Panc1 (cell line): ENCODE data around the gene ALS2CL.

Experiments used
- POLR2AphosphoS5 ChIP-seq: IDR thresholded peaks from 2 replicates; pipeline ENCODE4 v1.6.1; 2012; ENCODE audit warnings: mild to moderate bottlenecking, low read depth, low read length, moderate library complexity
- REST ChIP-seq, 2 experiments: IDR thresholded peaks; 2 replicates each; pipeline ENCODE4 v1.6.1; 2011 to 2012; ENCODE audit warnings: low read depth in 2 of 2, control low read depth in 1 of 2, low read length in 1 of 2, mild to moderate bottlenecking in 1 of 2, moderate library complexity in 1 of 2; ENCODE audit not compliant: insufficient read depth in 1 of 2
- SIN3A ChIP-seq: IDR thresholded peaks from 2 replicates; pipeline ENCODE4 v1.6.1; 2012; ENCODE audit warnings: low read depth, mild to moderate bottlenecking, low read length, moderate library complexity, borderline replicate concordance; ENCODE audit not compliant: insufficient read depth
- TCF7L2 ChIP-seq: IDR thresholded peaks from 2 replicates; pipeline ENCODE4 v1.6.1; 2011; ENCODE audit warnings: mild to moderate bottlenecking, low read depth, low read length, inconsistent platforms
- TF ChIP-seq, protein P1 (sequence below): fragments of 450-650 bp; IDR thresholded peaks from 2 replicates; pipeline ENCODE4 v1.5.1; 2017; ENCODE audit warnings: mild to moderate bottlenecking

GRCh38 chr3:46707601-46708011 lies 14.1 kb upstream of the ALS2CL start:
- TF ChIP-seq, protein P1, sequence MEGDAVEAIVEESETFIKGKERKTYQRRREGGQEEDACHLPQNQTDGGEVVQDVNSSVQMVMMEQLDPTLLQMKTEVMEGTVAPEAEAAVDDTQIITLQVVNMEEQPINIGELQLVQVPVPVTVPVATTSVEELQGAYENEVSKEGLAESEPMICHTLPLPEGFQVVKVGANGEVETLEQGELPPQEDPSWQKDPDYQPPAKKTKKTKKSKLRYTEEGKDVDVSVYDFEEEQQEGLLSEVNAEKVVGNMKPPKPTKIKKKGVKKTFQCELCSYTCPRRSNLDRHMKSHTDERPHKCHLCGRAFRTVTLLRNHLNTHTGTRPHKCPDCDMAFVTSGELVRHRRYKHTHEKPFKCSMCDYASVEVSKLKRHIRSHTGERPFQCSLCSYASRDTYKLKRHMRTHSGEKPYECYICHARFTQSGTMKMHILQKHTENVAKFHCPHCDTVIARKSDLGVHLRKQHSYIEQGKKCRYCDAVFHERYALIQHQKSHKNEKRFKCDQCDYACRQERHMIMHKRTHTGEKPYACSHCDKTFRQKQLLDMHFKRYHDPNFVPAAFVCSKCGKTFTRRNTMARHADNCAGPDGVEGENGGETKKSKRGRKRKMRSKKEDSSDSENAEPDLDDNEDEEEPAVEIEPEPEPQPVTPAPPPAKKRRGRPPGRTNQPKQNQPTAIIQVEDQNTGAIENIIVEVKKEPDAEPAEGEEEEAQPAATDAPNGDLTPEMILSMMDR, result no peak
- TF ChIP-seq POLR2AphosphoS5 (no peak), REST (IDR thresholded peaks at IDR 0.05; ENCODE audit: insufficient read depth in 1 of 2, low read depth in 2 of 2, low read length in 1 of 2) (no peak), SIN3A (no peak), TCF7L2 (no peak)
